NCI-H2196 (cell line): Measurements from ENCODE around the gene KCNK3.
A peak's percentile ranks its signal among the peaks of the same experiment; 100 is the strongest.
"Not testable (repeated sequence)": the region's sequence is repeated elsewhere in the genome, so short reads cannot be mapped to it uniquely, and the experiment has no call there.

Experiments used
- DNase-seq: peaks from one replicate; lab custom pipeline; 2025; ENCODE audit not compliant: unreplicated experiment; lab: John Stamatoyannopoulos, UW

KCNK3 gene

DNA sequence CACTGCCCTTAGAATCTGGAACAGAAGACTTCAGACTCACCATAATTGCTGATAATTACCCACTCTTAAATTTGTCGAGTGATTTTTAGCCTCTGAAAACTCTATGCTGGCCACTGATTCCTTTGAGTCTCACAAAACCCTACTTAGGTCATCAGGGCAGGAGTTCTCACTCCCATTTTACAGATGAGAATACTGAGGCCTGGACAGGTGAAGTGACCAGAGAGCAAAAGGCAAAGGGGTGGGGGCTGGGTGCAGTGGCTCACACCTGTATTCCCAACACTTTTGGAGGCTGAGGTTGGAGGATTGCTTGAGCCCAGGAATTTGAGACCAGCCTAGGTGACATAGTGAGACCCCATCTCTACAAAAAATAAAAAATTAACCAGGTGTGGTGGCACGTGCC is 36.8 kb downstream of the KCNK3 start:
- no peak for DNase-seq

GRCh38 chr2:26730549-26731344 is 38.2 kb downstream of the KCNK3 start:
- DNase-seq, result no peak

DNA sequence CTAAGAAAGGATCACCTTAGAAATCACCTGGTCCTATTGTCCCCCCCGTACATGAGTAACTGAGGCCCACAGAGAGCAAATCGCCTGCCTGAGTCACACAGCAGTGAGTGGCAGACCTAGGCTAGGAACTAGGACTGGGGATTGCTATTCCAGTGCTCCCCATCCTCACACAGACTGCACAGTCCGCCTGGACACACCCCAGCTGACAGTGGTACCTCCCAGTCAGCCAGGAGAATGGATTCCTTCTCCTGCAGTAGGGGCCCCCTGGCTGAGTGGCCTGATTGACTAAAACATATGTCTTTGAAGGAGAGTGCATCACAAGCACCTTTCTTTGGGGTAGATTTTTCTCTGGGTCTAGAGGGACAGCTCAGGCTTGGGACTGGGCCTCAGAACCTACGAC is 39.2 kb downstream of the KCNK3 start:
- DNase-seq, result no peak

DNA sequence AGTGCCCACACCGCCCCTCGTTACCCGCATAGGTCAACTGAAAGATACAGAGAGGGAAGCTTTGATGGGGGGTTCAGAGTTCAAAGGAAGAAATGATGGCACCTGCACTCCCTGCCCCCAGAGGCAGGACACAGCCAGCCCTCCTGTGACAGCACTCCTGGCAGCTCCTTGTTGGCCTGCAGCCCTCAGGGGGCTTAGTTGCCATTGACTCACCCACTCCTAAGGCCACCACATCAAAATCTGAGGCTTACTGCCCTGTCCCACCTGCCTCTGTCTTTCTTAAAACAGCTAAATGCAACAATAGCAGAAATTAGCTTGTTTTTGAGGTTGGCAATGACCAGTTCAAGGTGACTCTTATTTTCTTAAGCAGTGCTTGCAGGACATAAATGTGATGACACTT is 39.9 kb downstream of the KCNK3 start:
- DNase-seq, result no peak

DNA sequence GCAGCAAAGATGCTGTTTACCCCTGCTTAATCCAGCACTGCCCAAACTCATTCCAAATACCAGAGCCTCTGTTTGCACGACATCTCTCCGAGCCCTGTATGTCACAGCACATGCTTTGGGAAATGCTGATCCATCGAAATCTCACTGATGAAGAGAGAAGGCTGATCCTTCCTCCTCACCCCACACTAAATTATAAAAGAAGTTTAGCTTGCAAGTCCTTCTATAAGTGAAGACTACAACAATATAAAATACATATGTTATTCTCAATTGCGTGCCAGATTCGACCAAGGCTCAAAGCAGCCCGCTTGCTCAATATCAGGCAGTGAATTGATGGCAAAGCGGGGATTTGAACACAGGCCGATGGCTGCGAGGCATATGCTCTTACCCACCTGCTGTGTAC is 40.9 kb downstream of the KCNK3 start:
- DNase-seq, result no peak

GRCh38 chr2:26735097-26735496 is 42.6 kb downstream of the KCNK3 start:
- DNase-seq, result no peak

DNA sequence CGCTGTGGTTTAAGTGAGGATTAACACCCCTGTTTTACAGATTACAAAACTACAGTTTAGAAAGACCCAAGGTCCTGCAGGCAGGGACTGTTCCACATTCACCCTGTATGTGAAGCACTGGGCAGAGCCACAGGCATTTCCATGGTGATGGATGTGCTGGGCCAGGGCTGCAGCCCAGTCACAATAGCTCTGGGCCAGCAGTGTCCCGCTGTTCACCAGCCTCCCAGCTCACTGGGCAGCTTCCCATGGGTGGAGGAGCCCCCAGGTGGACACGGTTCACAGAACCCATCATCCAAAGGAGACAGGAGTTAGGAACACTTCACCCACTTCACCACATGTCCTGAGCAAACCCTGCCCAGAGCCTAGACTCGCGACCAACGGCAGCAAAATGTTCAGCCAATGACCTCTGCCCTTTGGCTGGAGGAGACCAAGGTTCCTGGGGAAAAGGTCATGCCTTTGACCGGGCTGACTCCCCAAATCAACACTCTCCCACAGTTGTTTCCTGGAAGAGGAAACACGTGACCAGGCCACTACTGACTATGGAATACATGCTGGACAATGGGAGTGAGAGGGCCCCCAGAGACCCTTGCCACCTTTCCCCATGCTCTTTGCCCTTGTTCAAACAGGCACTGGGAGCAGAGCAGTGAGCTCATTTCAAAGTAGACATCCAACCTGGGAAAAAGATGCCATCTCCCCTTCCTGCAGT is 43.5 kb downstream of the KCNK3 start:
- DNase-seq, result no peak

DNA sequence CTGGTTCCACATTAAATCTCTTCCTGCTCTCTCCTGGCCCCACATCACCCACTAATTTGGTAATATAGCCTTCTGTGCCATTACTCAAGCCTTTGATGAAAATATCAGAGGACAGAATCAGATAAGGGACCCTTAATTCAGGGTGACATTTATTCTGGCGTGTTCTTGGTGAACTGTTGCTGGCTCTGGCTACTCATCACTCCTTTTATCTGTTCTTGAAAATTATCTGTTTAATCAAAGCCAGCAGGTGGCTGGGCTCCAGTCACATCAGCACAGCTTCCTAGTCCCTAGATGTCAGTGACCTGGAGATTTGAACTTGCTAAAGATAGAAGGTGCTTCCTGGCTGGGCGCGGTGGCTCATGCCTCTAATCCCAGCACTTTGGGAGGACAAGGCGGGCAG is 44.7 kb downstream of the KCNK3 start:
- no peak for DNase-seq

- DNase-seq, result no peak
Observed at GRCh38 chr2:26738481-26738880, 46.0 kb downstream of the KCNK3 start.

DNA sequence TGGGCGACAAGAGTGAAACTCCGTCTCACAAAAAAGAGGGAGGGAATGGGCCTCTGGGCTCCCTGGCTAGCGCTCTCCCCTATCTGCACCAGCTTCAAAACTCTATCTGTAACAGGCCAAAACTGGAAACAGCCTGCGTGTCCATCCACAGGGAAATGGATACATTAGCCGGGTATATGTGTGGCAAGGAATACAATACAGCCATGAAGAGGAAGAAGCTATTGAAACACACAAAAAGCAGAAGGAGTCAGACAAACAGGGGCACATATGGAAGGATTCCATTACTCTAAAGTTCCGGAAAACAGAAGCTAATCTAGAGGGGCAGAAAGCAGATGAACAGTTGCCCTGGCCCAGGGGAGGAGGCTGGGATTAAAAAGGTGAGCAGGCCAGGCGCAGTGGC is 47.0 kb downstream of the KCNK3 start:
- no peak for DNase-seq

- no peak for DNase-seq
Observed at GRCh38 chr2:26740346-26740745, 47.8 kb downstream of the KCNK3 start.

GRCh38 chr2:26740890-26741302 is 48.4 kb downstream of the KCNK3 start:
- no peak for DNase-seq

GRCh38 chr2:26742048-26742770 is 49.7 kb downstream of the KCNK3 start:
- DNase-seq, result no peak

DNA sequence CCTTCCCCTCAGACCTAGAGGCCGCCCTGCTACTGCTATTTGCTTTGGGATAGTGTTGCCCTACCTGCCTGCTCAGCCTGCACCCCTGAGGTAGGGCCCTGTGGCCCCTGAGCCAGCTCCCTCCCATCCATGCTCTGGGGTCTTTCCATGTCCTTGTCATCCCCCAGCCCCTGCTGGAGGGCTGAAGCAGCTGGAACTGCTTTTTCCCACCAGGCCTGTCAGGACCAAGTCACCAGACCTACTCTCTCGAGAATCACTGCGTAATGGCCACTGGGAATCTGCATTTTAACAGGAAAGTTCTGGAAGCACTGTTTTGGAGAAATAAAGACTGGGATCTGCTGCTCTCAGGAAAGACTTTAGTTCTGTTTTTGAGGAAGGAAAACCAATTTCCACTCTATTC is 51.3 kb downstream of the KCNK3 start:
- DNase-seq, result no peak

DNA sequence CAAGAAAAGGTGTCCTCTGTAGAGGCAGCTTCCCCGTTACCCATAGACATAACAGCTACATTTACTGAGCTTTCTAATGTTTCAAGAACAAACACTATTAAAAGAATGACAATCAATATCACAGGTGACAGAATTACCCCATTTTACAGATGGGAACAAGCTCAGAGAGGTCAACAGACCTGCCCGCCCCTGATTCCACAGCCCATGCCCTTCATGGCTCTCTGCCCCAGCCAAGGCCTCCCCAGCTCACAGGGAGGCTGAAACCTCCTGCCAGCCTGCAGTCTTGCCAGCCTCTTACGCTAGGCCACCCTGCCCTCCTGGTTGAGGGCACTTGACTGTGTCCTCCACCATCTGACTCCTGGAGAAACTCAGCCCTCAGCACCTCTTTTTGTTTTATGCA is 52.4 kb downstream of the KCNK3 start:
- DNase-seq, result no peak

- DNase-seq, result peak; percentile 85
Observed at GRCh38 chr2:26745609-26746327, 53.2 kb downstream of the KCNK3 start.

DNA sequence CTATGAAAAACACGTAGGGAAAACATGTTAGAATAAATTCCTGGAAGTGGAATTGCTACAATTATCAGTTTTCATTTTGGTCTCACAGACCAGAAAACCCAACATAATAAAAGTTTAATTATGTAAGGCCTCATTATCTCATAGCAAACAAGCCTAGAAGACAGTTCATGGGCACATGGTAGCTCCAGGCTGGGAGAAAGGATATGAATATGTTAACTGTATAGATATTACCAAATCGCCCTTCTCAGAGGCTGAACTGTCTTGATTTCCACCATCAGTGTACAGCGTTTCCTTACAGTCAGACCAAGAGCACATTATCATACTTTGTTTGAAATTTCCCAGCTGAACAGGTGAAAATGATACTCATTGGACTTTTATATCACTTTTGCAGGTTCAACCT is 54.4 kb downstream of the KCNK3 start:
- DNase-seq, result no peak

- DNase-seq, result not testable (repeated sequence)
Observed at GRCh38 chr2:26749787-26750420, 57.4 kb downstream of the KCNK3 start.

DNA sequence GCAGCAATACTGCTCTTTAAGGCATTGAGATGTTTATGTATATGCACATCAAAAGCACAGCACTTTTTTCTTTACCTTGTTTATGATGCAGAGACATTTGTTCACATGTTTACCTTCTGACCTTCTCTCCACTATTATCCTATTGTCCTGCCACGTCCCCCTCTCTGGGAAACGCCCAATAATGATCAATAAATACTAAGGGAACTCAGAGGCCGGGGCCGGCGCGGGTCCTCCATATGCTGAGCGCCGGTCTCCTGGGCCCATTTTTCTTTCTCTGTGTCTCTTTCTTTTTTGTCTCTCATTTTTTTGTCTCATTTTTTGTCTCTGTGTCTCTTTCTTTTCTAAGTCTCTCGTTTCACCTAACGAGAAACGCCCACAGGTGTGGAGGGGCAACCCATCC is 57.9 kb downstream of the KCNK3 start:
- not testable (repeated sequence) for DNase-seq

- no peak for DNase-seq
Observed at GRCh38 chr2:26752656-26753055, 60.1 kb downstream of the KCNK3 start.

GRCh38 chr2:26754539-26754938 is 62.0 kb downstream of the KCNK3 start:
- DNase-seq, result no peak
